BLaER1 (cell line): ENCODE results near the gene NEK9.

Experiments used
- H3K27ac ChIP-seq: shearing (Covaris generic); formaldehyde crosslinking; 2 replicates; pipeline ENCODE4 v1.8.1; 2022
- H3K27me3 ChIP-seq: shearing (Covaris generic); formaldehyde crosslinking; 2 replicates; pipeline ENCODE4 v1.8.1; 2022
- H3K36me3 ChIP-seq: shearing (Covaris generic); formaldehyde crosslinking; 2 replicates; pipeline ENCODE4 v1.8.1; 2022
- H3K4me1 ChIP-seq: shearing (Covaris generic); formaldehyde crosslinking; 2 replicates; pipeline ENCODE4 v1.8.1; 2022
- H3K4me2 ChIP-seq: shearing (Covaris generic); formaldehyde crosslinking; 2 replicates; pipeline ENCODE4 v1.8.1; 2022
- H3K4me3 ChIP-seq: shearing (Covaris generic); formaldehyde crosslinking; 2 replicates; pipeline ENCODE4 v1.8.1; 2022
- H3K9ac ChIP-seq: shearing (Covaris generic); formaldehyde crosslinking; 2 replicates; pipeline ENCODE4 v1.8.1; 2022
- H3K9me3 ChIP-seq: shearing (Covaris generic); formaldehyde crosslinking; 2 replicates; pipeline ENCODE4 v1.8.1; 2022
- H4K20me1 ChIP-seq: shearing (Covaris generic); formaldehyde crosslinking; 2 replicates; pipeline ENCODE4 v1.8.1; 2022
- Cebpa-rat ChIP-seq: shearing (Covaris generic); IDR thresholded peaks from 2 replicates; pipeline ENCODE4 v1.8.1; 2022

NEK9 gene

GRCh38 chr14:75091251-75091650 is 35.6 kb downstream of the NEK9 start:
- no peak for TF ChIP-seq Cebpa-rat
- Histone ChIP-seq H3K27me3 (no peaks in the 10 kb centered on the region), H3K4me2 (no peak overlapping the region), H3K9me3 (no peaks in the 10 kb centered on the region), H3K4me1 (no peaks in the 10 kb centered on the region), H3K4me3 (no peak overlapping the region), H4K20me1 (no peaks in the 10 kb centered on the region), H3K27ac (no peak overlapping the region), H3K9ac (no peak overlapping the region), H3K36me3 (peaks cover 92% of the 10 kb centered on the region)

GRCh38 chr14:75090353-75090752 is 36.5 kb downstream of the NEK9 start:
- no peak overlapping the region for H3K9ac ChIP-seq
- TF ChIP-seq Cebpa-rat, result no peak
- H3K9me3 ChIP-seq, result no peaks in the 10 kb centered on the region
- H3K27ac ChIP-seq, result no peak overlapping the region
- peaks cover 92% of the 10 kb centered on the region for H3K36me3 ChIP-seq
- no peaks in the 10 kb centered on the region for H3K4me1 ChIP-seq
- no peak overlapping the region for H3K4me2 ChIP-seq
- H3K27me3 ChIP-seq, result no peaks in the 10 kb centered on the region
- no peaks in the 10 kb centered on the region for H4K20me1 ChIP-seq
- no peak overlapping the region for H3K4me3 ChIP-seq

GRCh38 chr14:75088566-75089373 is 38.1 kb downstream of the NEK9 start:
- peaks cover 92% of the 10 kb centered on the region for H3K36me3 ChIP-seq
- H4K20me1 ChIP-seq, result no peaks in the 10 kb centered on the region
- no peaks in the 10 kb centered on the region for H3K9me3 ChIP-seq
- H3K27me3 ChIP-seq, result no peaks in the 10 kb centered on the region
- no peak overlapping the region for H3K4me2 ChIP-seq
- TF ChIP-seq Cebpa-rat, result no peak
- no peak overlapping the region for H3K9ac ChIP-seq
- no peak overlapping the region for H3K27ac ChIP-seq
- H3K4me1 ChIP-seq, result no peaks in the 10 kb centered on the region
- H3K4me3 ChIP-seq, result no peak overlapping the region

- no peak for TF ChIP-seq Cebpa-rat
- no peak overlapping the region for H3K9ac ChIP-seq
- H3K4me1 ChIP-seq, result no peaks in the 10 kb centered on the region
- no peaks in the 10 kb centered on the region for H3K9me3 ChIP-seq
- no peaks in the 10 kb centered on the region for H4K20me1 ChIP-seq
- H3K27ac ChIP-seq, result no peak overlapping the region
- no peak overlapping the region for H3K4me2 ChIP-seq
- no peak overlapping the region for H3K4me3 ChIP-seq
- peaks cover 92% of the 10 kb centered on the region for H3K36me3 ChIP-seq
- no peaks in the 10 kb centered on the region for H3K27me3 ChIP-seq
Observed at GRCh38 chr14:75088153-75088552, 38.7 kb downstream of the NEK9 start.

GRCh38 chr14:75084513-75084912 is 42.3 kb downstream of the NEK9 start:
- H3K27me3 ChIP-seq, result no peaks in the 10 kb centered on the region
- H3K4me2 ChIP-seq, result no peak overlapping the region
- H3K9ac ChIP-seq, result no peak overlapping the region
- no peak overlapping the region for H3K27ac ChIP-seq
- H4K20me1 ChIP-seq, result no peaks in the 10 kb centered on the region
- peaks cover 82% of the 10 kb centered on the region for H3K36me3 ChIP-seq
- TF ChIP-seq Cebpa-rat, result no peak
- no peaks in the 10 kb centered on the region for H3K4me1 ChIP-seq
- no peak overlapping the region for H3K4me3 ChIP-seq
- no peaks in the 10 kb centered on the region for H3K9me3 ChIP-seq

- H3K4me2 ChIP-seq, result no peak overlapping the region
- H3K27me3 ChIP-seq, result no peaks in the 10 kb centered on the region
- no peaks in the 10 kb centered on the region for H3K9me3 ChIP-seq
- H3K27ac ChIP-seq, result no peak overlapping the region
- H3K36me3 ChIP-seq, result peaks cover 73% of the 10 kb centered on the region
- H3K4me3 ChIP-seq, result no peak overlapping the region
- no peaks in the 10 kb centered on the region for H4K20me1 ChIP-seq
- TF ChIP-seq Cebpa-rat, result no peak
- no peaks in the 10 kb centered on the region for H3K4me1 ChIP-seq
- H3K9ac ChIP-seq, result no peak overlapping the region
Observed at GRCh38 chr14:75083271-75083670, 43.6 kb downstream of the NEK9 start.

DNA sequence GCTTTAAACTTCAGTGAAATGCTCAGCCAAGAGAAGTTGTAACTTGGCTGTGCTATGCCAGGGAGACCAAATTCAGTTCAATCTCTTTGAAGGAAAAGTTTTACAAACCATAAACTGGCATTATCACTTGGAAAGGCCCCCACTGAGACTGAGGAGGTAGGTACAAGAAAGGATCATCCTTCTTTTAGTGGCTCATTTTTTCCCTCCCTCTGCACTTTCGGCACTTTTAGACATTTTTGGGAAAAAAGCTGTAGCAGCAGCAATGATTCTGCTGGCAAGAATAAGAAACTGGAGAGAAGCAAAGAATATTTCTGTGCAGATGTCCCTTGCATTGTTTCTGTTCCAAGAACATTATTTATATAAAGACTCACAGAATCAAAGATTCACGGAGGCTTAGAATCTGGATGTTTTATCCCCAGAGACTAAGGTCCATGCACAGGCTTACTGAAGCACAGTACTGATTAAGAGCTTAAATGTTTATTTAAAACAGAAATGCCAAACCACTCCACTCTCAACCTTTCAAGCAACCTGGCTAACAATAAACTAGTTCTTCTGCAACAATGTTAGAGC is 45.1 kb downstream of the NEK9 start:
- peaks cover 58% of the 10 kb centered on the region for H3K36me3 ChIP-seq
- H3K27ac ChIP-seq, result no peak overlapping the region
- H3K27me3 ChIP-seq, result no peaks in the 10 kb centered on the region
- no peak overlapping the region for H3K4me3 ChIP-seq
- TF ChIP-seq Cebpa-rat, result no peak
- H3K9me3 ChIP-seq, result no peaks in the 10 kb centered on the region
- H3K9ac ChIP-seq, result no peak overlapping the region
- no peaks in the 10 kb centered on the region for H4K20me1 ChIP-seq
- H3K4me1 ChIP-seq, result no peaks in the 10 kb centered on the region
- H3K4me2 ChIP-seq, result no peak overlapping the region

DNA sequence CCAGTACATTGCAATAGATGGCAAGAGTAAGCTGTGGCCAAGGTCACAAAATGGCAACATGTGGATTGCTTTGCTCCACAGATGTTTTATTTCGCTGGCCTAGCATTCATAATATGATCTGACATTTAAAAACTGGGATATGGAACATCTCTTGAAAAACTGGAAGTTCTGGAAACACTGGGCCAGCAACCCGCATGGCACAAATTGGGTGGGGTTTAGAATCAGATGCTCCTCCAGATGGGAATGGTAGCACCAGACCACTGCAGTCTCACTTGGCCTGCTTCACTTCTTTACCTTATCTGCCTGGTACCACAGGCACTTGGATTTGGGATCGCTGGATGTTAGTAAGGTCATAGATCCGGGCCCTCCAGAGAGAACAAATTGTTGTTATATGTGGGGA is 47.3 kb downstream of the NEK9 start:
- H3K4me2 ChIP-seq, result no peak overlapping the region
- H3K27ac ChIP-seq, result no peak overlapping the region
- H3K4me1 ChIP-seq, result no peaks in the 10 kb centered on the region
- no peak for TF ChIP-seq Cebpa-rat
- no peaks in the 10 kb centered on the region for H4K20me1 ChIP-seq
- H3K27me3 ChIP-seq, result no peaks in the 10 kb centered on the region
- peaks cover 36% of the 10 kb centered on the region for H3K36me3 ChIP-seq
- H3K4me3 ChIP-seq, result no peak overlapping the region
- H3K9me3 ChIP-seq, result no peaks in the 10 kb centered on the region
- H3K9ac ChIP-seq, result no peak overlapping the region

GRCh38 chr14:75077794-75078193 is 49.1 kb downstream of the NEK9 start:
- no peak overlapping the region for H3K27ac ChIP-seq
- H3K4me1 ChIP-seq, result peaks cover 8% of the 10 kb centered on the region
- peaks cover 19% of the 10 kb centered on the region for H3K36me3 ChIP-seq
- no peaks in the 10 kb centered on the region for H4K20me1 ChIP-seq
- TF ChIP-seq Cebpa-rat, result no peak
- H3K27me3 ChIP-seq, result no peaks in the 10 kb centered on the region
- no peaks in the 10 kb centered on the region for H3K9me3 ChIP-seq
- H3K4me3 ChIP-seq, result no peak overlapping the region
- H3K9ac ChIP-seq, result no peak overlapping the region
- H3K4me2 ChIP-seq, result no peak overlapping the region

DNA sequence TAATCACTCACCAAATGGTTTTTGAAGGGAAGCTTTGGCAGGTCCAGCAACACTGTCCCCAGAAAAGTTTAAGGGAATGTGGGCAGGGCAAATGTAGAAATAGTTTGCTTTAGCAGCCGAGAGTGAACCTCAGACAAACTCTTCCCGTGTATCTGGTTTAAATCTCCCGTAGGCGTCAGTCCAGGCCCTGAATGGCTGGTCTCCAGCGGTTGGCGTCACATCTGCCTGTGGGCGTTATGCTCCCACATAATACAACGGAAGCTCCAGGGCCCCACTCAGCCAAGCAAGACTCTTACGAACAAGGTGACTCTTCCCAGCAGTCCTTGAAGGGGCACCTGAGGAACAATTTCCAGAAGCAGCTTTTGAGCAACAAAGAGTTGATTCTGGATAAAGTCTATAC is 56.5 kb downstream of the NEK9 start:
- H3K27me3 ChIP-seq, result peaks cover 28% of the 10 kb centered on the region
- H3K36me3 ChIP-seq, result no peaks in the 10 kb centered on the region
- H3K27ac ChIP-seq, result no peak overlapping the region
- no peak for TF ChIP-seq Cebpa-rat
- no peaks in the 10 kb centered on the region for H3K9me3 ChIP-seq
- H3K4me1 ChIP-seq, result peaks cover 22% of the 10 kb centered on the region
- no peak overlapping the region for H3K4me2 ChIP-seq
- no peaks in the 10 kb centered on the region for H4K20me1 ChIP-seq
- no peak overlapping the region for H3K9ac ChIP-seq
- H3K4me3 ChIP-seq, result no peak overlapping the region

DNA sequence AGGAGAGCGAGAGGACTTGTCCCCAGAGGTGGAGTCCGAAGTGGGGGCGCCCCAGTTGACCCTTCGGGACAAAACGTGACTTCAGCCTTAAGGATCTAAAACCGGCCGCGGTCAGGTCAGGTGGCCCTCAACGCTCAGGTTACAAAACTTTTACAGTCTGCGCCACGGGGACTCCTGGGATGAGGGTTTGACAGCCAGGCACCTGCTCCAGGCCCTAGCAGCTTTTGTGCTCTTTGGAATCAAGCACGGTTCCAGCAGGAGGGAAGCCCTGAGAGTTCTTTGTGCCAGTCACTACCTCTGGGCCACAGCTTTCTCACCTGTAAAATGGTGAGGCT is 57.1 kb downstream of the NEK9 start:
- Histone ChIP-seq H3K27me3 (peaks cover 28% of the 10 kb centered on the region), H3K4me1 (peaks cover 22% of the 10 kb centered on the region), H3K36me3 (no peaks in the 10 kb centered on the region), H3K27ac (no peak overlapping the region), H3K4me2 (peak overlapping the region; percentile 75; the same call in 1 of the 2 replicates), H3K4me3 (peak overlapping the region; percentile 61), H3K9ac (no peak overlapping the region), H4K20me1 (no peaks in the 10 kb centered on the region), H3K9me3 (no peaks in the 10 kb centered on the region)
- no peak for TF ChIP-seq Cebpa-rat
